KMS-11 (cell line): ENCODE data around the gene STK24.

Experiments used
- H2AFZ ChIP-seq: fragments of 200-600 bp; sonication (generic); 2 replicates; pipeline ENCODE4 v1.6.1; 2016; ENCODE audit warnings: antibody characterized with exemption, mixed run types, low read depth
- H3K27ac ChIP-seq: fragments of 200-600 bp; sonication (generic); 2 replicates; pipeline ENCODE4 v1.6.1; 2016; ENCODE audit warnings: mild to moderate bottlenecking, mixed run types
- H3K27me3 ChIP-seq: fragments of 200-600 bp; sonication (generic); 2 replicates; pipeline ENCODE4 v1.6.1; 2017; ENCODE audit warnings: mild to moderate bottlenecking, low read depth, mixed run types, moderate library complexity; ENCODE audit not compliant: insufficient read depth
- H3K36me3 ChIP-seq: fragments of 200-600 bp; sonication (generic); 2 replicates; pipeline ENCODE4 v1.6.1; 2017; ENCODE audit warnings: mild to moderate bottlenecking, mixed run types; ENCODE audit not compliant: insufficient read depth
- H3K4me1 ChIP-seq: fragments of 200-600 bp; sonication (generic); 2 replicates; pipeline ENCODE4 v1.6.1; 2016; ENCODE audit warnings: mild to moderate bottlenecking, low read depth, mixed run types; ENCODE audit not compliant: poor library complexity, severe bottlenecking
- H3K4me2 ChIP-seq: fragments of 200-600 bp; sonication (generic); 2 replicates; pipeline ENCODE4 v1.7.0; 2016; ENCODE audit warnings: mild to moderate bottlenecking, mixed run types
- H3K4me3 ChIP-seq: fragments of 200-600 bp; sonication (generic); IDR thresholded peaks from 2 replicates; pipeline ENCODE4 v1.6.1; 2017; ENCODE audit warnings: low read depth, low read length, mixed read lengths; ENCODE audit not compliant: insufficient read depth
- H3K79me2 ChIP-seq: fragments of 200-600 bp; sonication (generic); 2 replicates; pipeline ENCODE4 v1.6.1; 2016; ENCODE audit warnings: low read depth, mixed run types; ENCODE audit not compliant: insufficient read depth
- H3K9ac ChIP-seq: fragments of 200-600 bp; sonication (generic); 2 replicates; pipeline ENCODE4 v1.6.1; 2016; ENCODE audit warnings: mild to moderate bottlenecking, mixed run types
- H4K20me1 ChIP-seq: fragments of 200-600 bp; sonication (generic); 2 replicates; pipeline ENCODE4 v1.6.1; 2016; ENCODE audit warnings: mild to moderate bottlenecking, mixed run types; ENCODE audit not compliant: insufficient read depth
- TF ChIP-seq, protein P1 (sequence below): fragments of 200-600 bp; sonication (generic); conservative IDR thresholded peaks from 2 replicates; pipeline ENCODE4 v1.6.1; 2017; ENCODE audit warnings: low read depth, mild to moderate bottlenecking, antibody characterized with exemption, low read length, moderate library complexity, mixed read lengths

The STK24 gene

DNA sequence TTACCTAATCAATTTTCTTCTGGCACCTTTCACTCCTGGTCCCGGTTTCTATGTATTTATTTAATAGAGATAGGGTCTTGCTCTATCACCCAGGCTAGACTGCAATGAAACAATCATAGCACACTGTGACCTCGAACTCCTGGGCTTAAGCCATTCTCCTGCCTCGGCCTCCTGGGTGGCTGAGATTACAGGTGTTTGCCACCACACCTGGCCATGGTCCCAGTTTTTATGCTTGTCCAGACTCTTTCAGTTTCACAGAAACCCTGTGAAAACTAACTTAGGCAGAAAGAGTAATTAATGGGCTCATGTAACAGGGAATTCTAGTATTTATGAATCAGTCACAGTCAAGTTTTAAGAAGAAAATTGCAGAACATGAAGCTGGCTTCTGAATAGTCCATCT is 9.0 kb upstream of the STK24 start:
- Histone ChIP-seq H3K4me2 (peak overlapping the region; percentile 54; the same call in 1 of the 2 replicates), H2AFZ (no peak overlapping the region), H3K4me3 (no peak overlapping the region), H3K36me3 (no peaks in the 10 kb centered on the region), H3K79me2 (no peaks in the 10 kb centered on the region), H3K27ac (peak overlapping the region; percentile 47; the same call in 1 of the 2 replicates), H4K20me1 (no peaks in the 10 kb centered on the region), H3K27me3 (no peaks in the 10 kb centered on the region), H3K9ac (no peak overlapping the region), H3K4me1 (peaks cover 23% of the 10 kb centered on the region)
- TF ChIP-seq, protein P1, sequence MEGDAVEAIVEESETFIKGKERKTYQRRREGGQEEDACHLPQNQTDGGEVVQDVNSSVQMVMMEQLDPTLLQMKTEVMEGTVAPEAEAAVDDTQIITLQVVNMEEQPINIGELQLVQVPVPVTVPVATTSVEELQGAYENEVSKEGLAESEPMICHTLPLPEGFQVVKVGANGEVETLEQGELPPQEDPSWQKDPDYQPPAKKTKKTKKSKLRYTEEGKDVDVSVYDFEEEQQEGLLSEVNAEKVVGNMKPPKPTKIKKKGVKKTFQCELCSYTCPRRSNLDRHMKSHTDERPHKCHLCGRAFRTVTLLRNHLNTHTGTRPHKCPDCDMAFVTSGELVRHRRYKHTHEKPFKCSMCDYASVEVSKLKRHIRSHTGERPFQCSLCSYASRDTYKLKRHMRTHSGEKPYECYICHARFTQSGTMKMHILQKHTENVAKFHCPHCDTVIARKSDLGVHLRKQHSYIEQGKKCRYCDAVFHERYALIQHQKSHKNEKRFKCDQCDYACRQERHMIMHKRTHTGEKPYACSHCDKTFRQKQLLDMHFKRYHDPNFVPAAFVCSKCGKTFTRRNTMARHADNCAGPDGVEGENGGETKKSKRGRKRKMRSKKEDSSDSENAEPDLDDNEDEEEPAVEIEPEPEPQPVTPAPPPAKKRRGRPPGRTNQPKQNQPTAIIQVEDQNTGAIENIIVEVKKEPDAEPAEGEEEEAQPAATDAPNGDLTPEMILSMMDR, result no peak

DNA sequence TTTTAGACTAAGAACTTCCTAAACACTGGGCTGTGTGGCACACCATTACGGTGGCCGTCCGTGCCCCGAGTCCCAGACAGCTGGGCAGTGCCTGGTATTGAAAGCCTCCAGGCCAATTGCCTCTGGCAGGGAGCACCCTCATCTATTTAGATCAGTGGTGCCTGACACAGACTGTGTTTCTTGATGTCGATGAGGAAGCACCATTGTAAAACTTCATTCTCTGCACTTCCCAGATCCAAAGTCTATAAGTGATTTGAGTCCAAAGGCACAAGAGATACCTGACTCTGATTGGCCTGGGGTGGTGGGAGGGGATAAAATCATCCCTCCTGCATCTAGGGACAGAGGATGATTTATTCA is 8.5 kb upstream of the STK24 start:
- H3K9ac ChIP-seq, result no peak overlapping the region
- H3K4me2 ChIP-seq, result no peak overlapping the region
- H4K20me1 ChIP-seq, result no peaks in the 10 kb centered on the region
- H3K27me3 ChIP-seq, result no peaks in the 10 kb centered on the region
- no peaks in the 10 kb centered on the region for H3K36me3 ChIP-seq
- H2AFZ ChIP-seq, result no peak overlapping the region
- H3K79me2 ChIP-seq, result no peaks in the 10 kb centered on the region
- peaks cover 23% of the 10 kb centered on the region for H3K4me1 ChIP-seq
- TF ChIP-seq, protein P1, result no peak
- no peak overlapping the region for H3K27ac ChIP-seq
- no peak overlapping the region for H3K4me3 ChIP-seq

DNA sequence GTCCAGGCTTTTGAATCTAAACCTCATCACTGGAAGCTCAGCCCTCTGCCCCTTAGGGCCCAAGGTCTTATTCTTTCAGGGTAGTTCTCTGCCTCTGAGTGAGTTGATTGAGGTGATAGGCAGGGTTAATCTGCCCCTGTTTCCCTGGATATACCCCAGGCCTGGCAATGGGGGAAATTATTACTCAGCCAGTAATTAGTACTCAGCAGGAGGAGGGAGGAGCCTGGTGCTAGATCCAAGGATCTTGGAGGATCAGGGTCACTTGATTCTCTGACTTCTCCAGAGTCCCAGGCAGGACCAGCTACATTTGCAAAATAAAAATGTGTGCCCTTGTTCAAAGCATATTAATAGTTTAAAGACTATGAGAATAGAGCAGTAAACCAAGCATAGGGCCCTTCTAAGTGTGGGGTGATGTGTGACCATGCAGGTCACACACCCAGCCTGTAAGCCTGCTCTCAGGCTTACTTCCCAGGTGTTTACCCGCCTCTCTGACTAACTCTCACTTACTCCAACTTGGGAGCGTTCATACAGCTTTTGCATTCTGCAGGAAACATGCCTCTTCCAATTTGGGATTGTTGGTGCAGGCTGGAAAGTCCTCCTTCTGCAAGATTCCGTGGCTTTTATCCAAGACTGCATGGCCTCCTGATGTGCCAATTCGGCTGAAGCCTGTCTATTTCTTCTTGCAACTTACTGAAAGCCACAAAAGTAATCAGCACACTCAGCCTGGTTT is 7.9 kb upstream of the STK24 start:
- Histone ChIP-seq H3K27ac (no peak overlapping the region), H4K20me1 (no peaks in the 10 kb centered on the region), H2AFZ (no peak overlapping the region), H3K4me3 (no peak overlapping the region), H3K27me3 (no peaks in the 10 kb centered on the region), H3K79me2 (no peaks in the 10 kb centered on the region), H3K36me3 (no peaks in the 10 kb centered on the region), H3K4me2 (no peak overlapping the region), H3K4me1 (peaks cover 23% of the 10 kb centered on the region), H3K9ac (no peak overlapping the region)
- TF ChIP-seq, protein P1, result no peak

DNA sequence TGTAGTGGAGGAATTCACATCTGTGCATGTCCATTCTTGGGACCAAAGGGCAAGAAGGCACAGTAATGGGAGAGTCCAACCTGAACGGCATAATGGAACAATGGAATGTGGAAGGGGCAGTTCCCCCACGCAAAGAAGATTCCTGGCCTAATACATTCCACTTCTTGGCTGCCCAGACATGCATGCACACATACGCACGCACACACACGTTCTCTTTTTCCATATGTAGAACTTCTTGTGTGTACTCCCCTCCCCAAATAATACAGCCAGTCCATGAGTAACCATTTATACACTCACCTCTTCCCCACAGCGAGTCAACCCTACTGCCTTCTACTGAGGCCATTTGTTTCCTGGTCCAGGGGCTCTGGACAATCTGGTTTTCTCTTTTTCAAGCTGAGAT is 6.0 kb upstream of the STK24 start:
- Histone ChIP-seq H2AFZ (no peak overlapping the region), H3K4me2 (no peak overlapping the region), H4K20me1 (no peaks in the 10 kb centered on the region), H3K27ac (no peak overlapping the region), H3K79me2 (no peaks in the 10 kb centered on the region), H3K27me3 (no peaks in the 10 kb centered on the region), H3K36me3 (no peaks in the 10 kb centered on the region), H3K4me3 (no peak overlapping the region), H3K9ac (no peak overlapping the region), H3K4me1 (peaks cover 23% of the 10 kb centered on the region)
- TF ChIP-seq, protein P1, result no peak
